ENCODE measurements around the gene PACRG.

DNA sequence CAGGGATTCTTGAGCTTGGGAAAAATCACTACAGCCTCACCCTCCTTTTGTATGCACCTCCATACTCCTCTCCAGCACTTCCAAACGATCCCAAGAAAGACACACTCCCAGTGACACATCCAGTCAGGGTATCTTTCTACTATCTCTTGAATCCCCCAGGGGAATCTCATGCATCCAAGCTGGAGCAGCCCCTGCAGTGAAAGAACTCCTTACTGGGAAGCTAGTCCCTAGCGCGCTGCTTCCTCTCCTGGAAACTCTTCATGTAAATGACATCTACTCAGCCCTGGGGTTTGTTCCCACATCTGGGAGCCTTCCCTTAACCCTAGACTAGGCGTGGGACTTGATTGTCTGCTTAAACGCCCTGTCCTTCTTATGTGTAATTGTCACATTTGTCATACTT lies 357.7 kb downstream of the PACRG start:
- no peak for TF ChIP-seq ZNF70 (CRISPR knock-in tag; IDR thresholded peaks at IDR 0.05)
- no peak for TF ChIP-seq TCF4 (CRISPR knock-in tag; IDR thresholded peaks at IDR 0.05; ENCODE audit: borderline replicate concordance)
- no peak for TF ChIP-seq GLIS3 (CRISPR knock-in tag; IDR thresholded peaks at IDR 0.05)
- no peak for TF ChIP-seq ZFP30 (CRISPR knock-in tag; IDR thresholded peaks at IDR 0.05)
- TF ChIP-seq ESRRG (CRISPR knock-in tag; IDR thresholded peaks at IDR 0.05), result no peak
- TF ChIP-seq, protein P1, sequence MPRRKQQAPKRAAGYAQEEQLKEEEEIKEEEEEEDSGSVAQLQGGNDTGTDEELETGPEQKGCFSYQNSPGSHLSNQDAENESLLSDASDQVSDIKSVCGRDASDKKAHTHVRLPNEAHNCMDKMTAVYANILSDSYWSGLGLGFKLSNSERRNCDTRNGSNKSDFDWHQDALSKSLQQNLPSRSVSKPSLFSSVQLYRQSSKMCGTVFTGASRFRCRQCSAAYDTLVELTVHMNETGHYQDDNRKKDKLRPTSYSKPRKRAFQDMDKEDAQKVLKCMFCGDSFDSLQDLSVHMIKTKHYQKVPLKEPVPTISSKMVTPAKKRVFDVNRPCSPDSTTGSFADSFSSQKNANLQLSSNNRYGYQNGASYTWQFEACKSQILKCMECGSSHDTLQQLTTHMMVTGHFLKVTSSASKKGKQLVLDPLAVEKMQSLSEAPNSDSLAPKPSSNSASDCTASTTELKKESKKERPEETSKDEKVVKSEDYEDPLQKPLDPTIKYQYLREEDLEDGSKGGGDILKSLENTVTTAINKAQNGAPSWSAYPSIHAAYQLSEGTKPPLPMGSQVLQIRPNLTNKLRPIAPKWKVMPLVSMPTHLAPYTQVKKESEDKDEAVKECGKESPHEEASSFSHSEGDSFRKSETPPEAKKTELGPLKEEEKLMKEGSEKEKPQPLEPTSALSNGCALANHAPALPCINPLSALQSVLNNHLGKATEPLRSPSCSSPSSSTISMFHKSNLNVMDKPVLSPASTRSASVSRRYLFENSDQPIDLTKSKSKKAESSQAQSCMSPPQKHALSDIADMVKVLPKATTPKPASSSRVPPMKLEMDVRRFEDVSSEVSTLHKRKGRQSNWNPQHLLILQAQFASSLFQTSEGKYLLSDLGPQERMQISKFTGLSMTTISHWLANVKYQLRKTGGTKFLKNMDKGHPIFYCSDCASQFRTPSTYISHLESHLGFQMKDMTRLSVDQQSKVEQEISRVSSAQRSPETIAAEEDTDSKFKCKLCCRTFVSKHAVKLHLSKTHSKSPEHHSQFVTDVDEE (CRISPR knock-in tag; IDR thresholded peaks at IDR 0.05), result no peak
- no peak for TF ChIP-seq TOX (CRISPR knock-in tag; IDR thresholded peaks at IDR 0.05; ENCODE audit: borderline replicate concordance)
- TF ChIP-seq ISL1 (CRISPR knock-in tag; IDR thresholded peaks at IDR 0.05), result no peak
- TF ChIP-seq ZC3H10 (CRISPR knock-in tag; IDR thresholded peaks at IDR 0.05), result no peak
- TF ChIP-seq BACH2 (CRISPR knock-in tag; IDR thresholded peaks at IDR 0.05; ENCODE audit: borderline replicate concordance), result no peak
- TF ChIP-seq PPARA (CRISPR knock-in tag; IDR thresholded peaks at IDR 0.05; ENCODE audit: borderline replicate concordance), result no peak
- TF ChIP-seq, protein P2, sequence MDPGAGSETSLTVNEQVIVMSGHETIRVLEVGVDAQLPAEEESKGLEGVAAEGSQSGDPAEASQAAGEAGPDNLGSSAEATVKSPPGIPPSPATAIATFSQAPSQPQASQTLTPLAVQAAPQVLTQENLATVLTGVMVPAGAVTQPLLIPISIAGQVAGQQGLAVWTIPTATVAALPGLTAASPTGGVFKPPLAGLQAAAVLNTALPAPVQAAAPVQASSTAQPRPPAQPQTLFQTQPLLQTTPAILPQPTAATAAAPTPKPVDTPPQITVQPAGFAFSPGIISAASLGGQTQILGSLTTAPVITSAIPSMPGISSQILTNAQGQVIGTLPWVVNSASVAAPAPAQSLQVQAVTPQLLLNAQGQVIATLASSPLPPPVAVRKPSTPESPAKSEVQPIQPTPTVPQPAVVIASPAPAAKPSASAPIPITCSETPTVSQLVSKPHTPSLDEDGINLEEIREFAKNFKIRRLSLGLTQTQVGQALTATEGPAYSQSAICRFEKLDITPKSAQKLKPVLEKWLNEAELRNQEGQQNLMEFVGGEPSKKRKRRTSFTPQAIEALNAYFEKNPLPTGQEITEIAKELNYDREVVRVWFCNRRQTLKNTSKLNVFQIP (CRISPR knock-in tag; IDR thresholded peaks at IDR 0.05; ENCODE audit: borderline replicate concordance, low read depth), result no peak
